GM12873 (cell line): ENCODE results near the gene TERB1.
A peak's percentile ranks its signal among the peaks of the same experiment; 100 is the strongest.

ENCODE experiments used
- CTCF ChIP-seq: IDR thresholded peaks from 2 replicates; pipeline ENCODE4 v1.5.1; 2012; ENCODE audit warnings: low read depth, mild to moderate bottlenecking, moderate library complexity, low read length, control low read depth; ENCODE audit not compliant: insufficient read depth; ENCODE audit errors: missing control alignments

TERB1 gene

GRCh38 chr16:66790130-66790733 lies 11.2 kb downstream of the TERB1 start:
- no peak for TF ChIP-seq CTCF

- TF ChIP-seq CTCF, result no peak
These were observed 14.0 kb downstream of the TERB1 start for GRCh38 chr16:66787427-66787826.

GRCh38 chr16:66786551-66786950 lies 14.8 kb downstream of the TERB1 start:
- no peak for TF ChIP-seq CTCF

- TF ChIP-seq CTCF, result no peak
These were observed 24.9 kb downstream of the TERB1 start for GRCh38 chr16:66776457-66776856.

- no peak for TF ChIP-seq CTCF
These were observed 26.4 kb downstream of the TERB1 start for GRCh38 chr16:66774981-66775380.

- TF ChIP-seq CTCF, result peak; percentile 5
These were observed 43.3 kb downstream of the TERB1 start for GRCh38 chr16:66758086-66758485.

GRCh38 chr16:66754819-66755218 lies 46.6 kb downstream of the TERB1 start:
- TF ChIP-seq CTCF, result no peak
